ENCODE data around the gene CLEC12A. TPM values are rescaled to one million over a fixed set of nuclear protein-coding genes. Genes with fewer than 3 reads are reported as not detected.

Gene CLEC12A
- total RNA-seq, 2 experiments from 2014 or later = 4.0 to 5.2 TPM

- Mint-ChIP-seq H3K4me3 (no peak overlapping the region), H3K4me1 (no peaks in the 10 kb centered on the region), H3K36me3 (no peaks in the 10 kb centered on the region), H3K27ac (no peak overlapping the region), H3K9me3 (peaks cover 2% of the 10 kb centered on the region), H3K27me3 (peaks cover 14% of the 10 kb centered on the region)
- ATAC-seq (ENCODE audit: low read depth) = no peak
- POLR2A ChIA-PET = no interaction called here
- DNase-seq = no peak
Observed at GRCh38 chr12:10027721-10028120, 56.5 kb downstream of the CLEC12A start.

DNA sequence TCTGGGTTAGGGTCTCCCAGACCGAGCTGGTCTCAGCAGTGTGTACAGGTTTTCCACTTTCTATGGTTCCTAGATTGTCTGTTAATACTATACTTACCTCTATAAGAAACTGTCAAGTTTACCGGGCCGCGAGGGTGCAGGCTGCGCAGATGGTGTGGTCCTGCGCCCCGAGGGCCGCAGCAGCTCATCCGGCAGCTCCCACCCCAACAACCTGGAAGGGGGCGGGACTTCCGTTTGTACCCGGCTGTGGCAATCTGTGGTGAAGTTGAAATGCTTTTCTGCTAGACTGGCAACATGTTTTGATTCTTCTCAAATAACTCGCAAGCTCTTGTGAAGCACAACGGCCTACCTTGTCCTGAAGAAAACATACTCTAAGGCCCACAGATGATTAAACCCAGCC is 59.2 kb downstream of the CLEC12A start, which contains the start of gene CLEC9A:
Gene CLEC9A (plus strand): TSS at position 237 of the 400 bp plus-strand sequence. CDS start 22,006 bp downstream, outside the sequence.
- Mint-ChIP-seq H3K4me1 (no peaks in the 10 kb centered on the region), H3K4me3 (no peak within 1 kb of the TSS), H3K27ac (no peak within 1 kb of the TSS), H3K27me3 (peaks cover 17% of the 10 kb centered on the region), H3K9me3 (peaks cover 2% of the 10 kb centered on the region), H3K36me3 (no peaks in the 10 kb centered on the region)
- POLR2A ChIA-PET = no interaction called here
- no peak for ATAC-seq (ENCODE audit: low read depth)
- no peak for DNase-seq

- H3K9me3 Mint-ChIP-seq = no peaks in the 10 kb centered on the region
- ATAC-seq (ENCODE audit: low read depth) (no peak), DNase-seq (no peak)
- POLR2A ChIA-PET = no interaction called here
- H3K4me1 Mint-ChIP-seq = no peaks in the 10 kb centered on the region
- H3K4me3 Mint-ChIP-seq = no peak overlapping the region
- H3K36me3 Mint-ChIP-seq = no peaks in the 10 kb centered on the region
- H3K27me3 Mint-ChIP-seq = peaks cover 20% of the 10 kb centered on the region
- no peak overlapping the region for H3K27ac Mint-ChIP-seq
Observed at GRCh38 chr12:10031321-10031720, 60.1 kb downstream of the CLEC12A start.

- POLR2A ChIA-PET = no interaction called here
- Mint-ChIP-seq H3K4me1 (no peaks in the 10 kb centered on the region), H3K9me3 (no peaks in the 10 kb centered on the region), H3K36me3 (no peaks in the 10 kb centered on the region), H3K27ac (no peak overlapping the region), H3K4me3 (no peak overlapping the region), H3K27me3 (peaks cover 19% of the 10 kb centered on the region)
- no peak for ATAC-seq (ENCODE audit: low read depth)
- DNase-seq = no peak
Observed at GRCh38 chr12:10031771-10032175, 60.6 kb downstream of the CLEC12A start.

- H3K4me3 Mint-ChIP-seq = no peak overlapping the region
- POLR2A ChIA-PET = no interaction called here
Observed at GRCh38 chr12:10033783-10034545, 62.8 kb downstream of the CLEC12A start.

More at GRCh38 chr12:10033783-10034545, 62.8 kb downstream of the CLEC12A start:
- ATAC-seq (ENCODE audit: low read depth) (no peak), DNase-seq (no peak)
- H3K36me3 Mint-ChIP-seq = no peaks in the 10 kb centered on the region
- no peaks in the 10 kb centered on the region for H3K9me3 Mint-ChIP-seq
- H3K27me3 Mint-ChIP-seq = peaks cover 15% of the 10 kb centered on the region
- H3K27ac Mint-ChIP-seq = no peak overlapping the region
- no peaks in the 10 kb centered on the region for H3K4me1 Mint-ChIP-seq

Other genes starting within 250 kb of the CLEC12A start
- 1 to 10 TPM in 1 of 2 experiments, under 1 TPM in 1; 0.72 to 1.0 TPM for gene CLECL1, start 238.3 kb upstream of the CLEC12A start, total RNA-seq
- gene CD69, start 210.5 kb upstream of the CLEC12A start, total RNA-seq = 100 to 1,000 TPM; 111 to 116 TPM
- under 1 TPM; 0.80 to 0.96 TPM for gene KLRF1, start 143.9 kb upstream of the CLEC12A start, total RNA-seq
- 10 to 100 TPM; 83.9 to 89.7 TPM for gene CLEC2B, start 102.1 kb upstream of the CLEC12A start, total RNA-seq
- gene KLRF2, start 89.9 kb upstream of the CLEC12A start, total RNA-seq = under 1 TPM; 0.58 to 0.74 TPM
- not detected for gene CLEC2A, start 39.0 kb upstream of the CLEC12A start, total RNA-seq
- not detected for gene CLEC1B, start 27.7 kb downstream of the CLEC12A start, total RNA-seq
- under 1 TPM; 0.40 to 0.83 TPM for gene CLEC12B, start 39.2 kb downstream of the CLEC12A start, total RNA-seq
- not detected for gene CLEC9A, start 59.3 kb downstream of the CLEC12A start, total RNA-seq
- not detected for gene CLEC1A, start 127.6 kb downstream of the CLEC12A start, total RNA-seq
- under 1 TPM; 0.36 to 0.48 TPM for gene CLEC7A, start 158.8 kb downstream of the CLEC12A start, total RNA-seq
- gene OLR1, start 200.7 kb downstream of the CLEC12A start, total RNA-seq = not detected
- not detected for gene TMEM52B, start 207.6 kb downstream of the CLEC12A start, total RNA-seq
- 10 to 100 TPM; 50.9 to 56.2 TPM for gene GABARAPL1, start 241.5 kb downstream of the CLEC12A start, total RNA-seq

Measured in activated naive CD8-positive, alpha-beta T cell treated with anti-CD3 and anti-CD28 coated beads, Interleukin-2, amount 10 ng/mL, durations not matched to agents 7 days and 5 days (primary cell).